Heart left ventricle (tissue), 13 donors: ENCODE results near the gene KCTD15.

Source experiments
- POLR2A ChIP-seq, 2 donors: fragments of 450-650 bp; IDR thresholded peaks; one replicate each; pipeline ENCODE4 v1.6.1; 2017; ENCODE audit warnings: antibody characterized with exemption in 2 of 2, mild to moderate bottlenecking in 2 of 2, moderate library complexity in 2 of 2
- TF ChIP-seq, protein P1 (sequence below), 12 donors: fragments of 200-600 bp; sonication (generic) in 4 of 12; IDR thresholded peaks; one replicate each; pipeline versions ENCODE4 v1.5.0 to v1.8.0; 2018 to 2022; ENCODE audit warnings: antibody characterized with exemption in 12 of 12, mild to moderate bottlenecking in 5 of 12
- donor health status: ischemic (EF 13 %, LVEDD 7.1; RV severe dilation, severe dysfunction).
- donor health status: DM: no; HTN: yes; CAD: no.
- donor health status: DM: no; HTN: no; CAD: no.
- donor health status: ischemic (EF 25% LVEDD 6.9; RV normal size, moderate dysfunction).
- donor health status: ischemic (EF 25% LVEDD 5.7; RV mildly dilated, moderate dysfunction).
- donor health status: ischemic (EF 35%, LVEDD 5.7; RV mildly dilated, moderate dysfunction).
- donor health status: nonischemic (EF 11% LVEDD 7.7; RV severe dilation, severe dysfunction).
- donor health status: DM: yes; HTN: yes; CAD: no.
- donor health status: PGD.
- donor health status: ischemic (EF 29% LVEDD 5.4; RV normal size, mild dysfunction).
- donor health status: nonischemic (EF 23%, LVEDD 6.1; RV moderate dilation, normal function).

DNA sequence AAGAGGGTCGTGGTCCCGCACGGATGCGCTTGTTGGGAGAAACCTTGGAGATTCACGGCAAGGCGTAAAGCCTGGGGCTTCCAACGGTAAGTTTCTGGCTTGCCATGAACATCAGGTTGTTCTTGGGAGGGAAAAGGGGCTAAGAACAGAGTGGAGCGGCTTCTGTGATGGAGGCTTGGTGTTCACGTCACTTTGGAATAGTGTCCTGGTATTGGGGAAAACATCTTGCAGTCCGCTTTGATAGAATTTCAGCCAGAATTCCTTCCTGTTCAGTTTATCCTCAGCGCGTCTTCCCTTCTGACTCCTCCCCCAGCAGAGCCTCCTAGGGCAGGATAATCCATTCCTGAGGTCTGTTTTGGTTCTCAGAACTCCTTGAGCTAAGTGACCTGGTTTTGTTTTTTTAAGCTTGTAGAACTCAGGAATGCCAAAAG, 2.0 kb downstream of the KCTD15 start:
- TF ChIP-seq, protein P1, sequence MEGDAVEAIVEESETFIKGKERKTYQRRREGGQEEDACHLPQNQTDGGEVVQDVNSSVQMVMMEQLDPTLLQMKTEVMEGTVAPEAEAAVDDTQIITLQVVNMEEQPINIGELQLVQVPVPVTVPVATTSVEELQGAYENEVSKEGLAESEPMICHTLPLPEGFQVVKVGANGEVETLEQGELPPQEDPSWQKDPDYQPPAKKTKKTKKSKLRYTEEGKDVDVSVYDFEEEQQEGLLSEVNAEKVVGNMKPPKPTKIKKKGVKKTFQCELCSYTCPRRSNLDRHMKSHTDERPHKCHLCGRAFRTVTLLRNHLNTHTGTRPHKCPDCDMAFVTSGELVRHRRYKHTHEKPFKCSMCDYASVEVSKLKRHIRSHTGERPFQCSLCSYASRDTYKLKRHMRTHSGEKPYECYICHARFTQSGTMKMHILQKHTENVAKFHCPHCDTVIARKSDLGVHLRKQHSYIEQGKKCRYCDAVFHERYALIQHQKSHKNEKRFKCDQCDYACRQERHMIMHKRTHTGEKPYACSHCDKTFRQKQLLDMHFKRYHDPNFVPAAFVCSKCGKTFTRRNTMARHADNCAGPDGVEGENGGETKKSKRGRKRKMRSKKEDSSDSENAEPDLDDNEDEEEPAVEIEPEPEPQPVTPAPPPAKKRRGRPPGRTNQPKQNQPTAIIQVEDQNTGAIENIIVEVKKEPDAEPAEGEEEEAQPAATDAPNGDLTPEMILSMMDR (IDR thresholded peaks at IDR 0.05), result no peak
- TF ChIP-seq POLR2A (IDR thresholded peaks at IDR 0.05), result no peak
